Ascending aorta (tissue), 2 donors: ENCODE results near the gene PARVB. TPM values are rescaled to one million over a fixed set of nuclear protein-coding genes. Genes with fewer than 3 reads are reported as not detected.

Experiments
- DNase-seq, 2 donors: peaks; one replicate each; pipeline ENCODE4 v3.0.0-alpha.2; 2019; ENCODE audit warnings: low spot score in 2 of 2
- H3K27ac ChIP-seq, 2 donors: fragments of 200-600 bp; sonication (generic); one replicate each; pipeline ENCODE4 v1.5.1; 2016 to 2017; ENCODE audit warnings: mild to moderate bottlenecking in 1 of 2
- H3K27me3 ChIP-seq: fragments of 200-600 bp; sonication (generic); one replicate; pipeline ENCODE4 v1.5.1; 2017
- H3K36me3 ChIP-seq, 2 donors: fragments of 200-600 bp; sonication (generic); one replicate each; pipeline ENCODE4 v1.5.1; 2016
- H3K4me1 ChIP-seq, 2 donors: fragments of 200-600 bp; sonication (generic); one replicate each; pipeline ENCODE4 v1.5.1; 2016 to 2017; ENCODE audit warnings: mild to moderate bottlenecking in 1 of 2
- H3K4me3 ChIP-seq, 2 donors: fragments of 200-600 bp; sonication (generic); one replicate each; pipeline ENCODE4 v1.5.1; 2016 to 2017; ENCODE audit warnings: mild to moderate bottlenecking in 1 of 2
- H3K9me3 ChIP-seq, 2 donors: fragments of 200-600 bp; sonication (generic); one replicate each; pipeline ENCODE4 v1.5.1; 2016
- CTCF ChIP-seq, 3 experiments: fragments of 200-600 bp in 2 of 3; fragments of 450-650 bp in 1 of 3; sonication (generic) in 2 of 3; IDR thresholded peaks; one replicate each; pipeline ENCODE4 v1.5.1; 2016 to 2019; ENCODE audit warnings: antibody characterized with exemption in 3 of 3, mild to moderate bottlenecking in 1 of 3, moderate library complexity in 1 of 3
- intact Hi-C: fragments of 100-400 bp; cut with DNase I; formaldehyde crosslinking; loops from one replicate; pipeline ENCODE4 v1.15.1; 2023
- total RNA-seq: library from RNA; depleted of rRNA; stranded (reverse); fragments of >200 nt; gene quantifications from one replicate; pipeline ENCODE4 v1.1.0, GENCODE V29; 2016

The PARVB gene
- total RNA-seq, 1 donor from 2014 or later, result 33.8 TPM

DNA sequence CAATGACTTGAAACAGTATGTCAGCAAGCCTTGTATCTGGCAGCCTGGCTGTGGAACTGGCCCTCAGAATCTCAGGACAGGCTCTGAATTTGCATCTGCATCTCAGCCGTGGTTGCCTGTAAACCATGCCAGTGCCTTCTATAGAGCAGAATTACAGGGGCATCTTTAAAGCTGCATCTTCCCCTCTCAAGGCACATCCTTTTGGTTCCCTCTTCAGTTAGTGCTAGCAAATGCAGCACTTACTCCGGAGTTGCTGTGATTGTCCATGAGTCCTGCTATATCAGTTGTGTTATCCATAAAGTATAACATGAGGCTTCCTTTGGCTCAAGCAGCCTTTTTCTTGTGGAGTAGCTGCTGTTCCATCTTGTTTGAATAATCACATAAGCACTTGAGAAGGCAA, 102.7 kb downstream of the PARVB start:
- Histone ChIP-seq H3K4me3 (no peak overlapping the region), H3K27me3 (no peaks in the 10 kb centered on the region), H3K27ac (no peak overlapping the region), H3K4me1 (no peaks in the 10 kb centered on the region), H3K9me3 (peaks cover 5 to 14% of the 10 kb centered on the region in 2 donors), H3K36me3 (no peaks in the 10 kb centered on the region)
- intact Hi-C loops, result no loop called here
- TF ChIP-seq CTCF (IDR thresholded peaks at IDR 0.05), result no peak
- DNase-seq, result no peak

DNA sequence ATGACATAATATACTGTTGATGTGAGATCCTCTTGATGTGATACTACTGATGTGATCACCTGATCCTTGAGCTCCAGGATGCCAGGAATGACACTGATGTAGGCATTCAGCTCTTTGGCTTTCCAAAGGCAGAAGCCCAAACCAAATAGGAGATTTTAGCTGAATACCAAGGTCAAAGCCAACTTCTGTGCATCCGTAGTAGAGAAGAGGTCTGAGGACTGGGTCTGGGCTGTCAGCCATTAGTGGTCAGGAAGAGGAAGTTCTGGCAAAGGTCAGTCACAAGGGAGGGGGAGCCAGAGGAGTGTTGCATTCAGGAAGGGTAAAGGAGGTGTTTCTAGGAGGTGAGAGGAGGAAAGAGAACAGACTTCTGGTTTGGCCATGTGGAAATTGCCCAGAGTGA, 103.3 kb downstream of the PARVB start:
- H3K36me3 ChIP-seq, result no peaks in the 10 kb centered on the region
- DNase-seq, result no peak
- H3K27me3 ChIP-seq, result no peaks in the 10 kb centered on the region
- H3K9me3 ChIP-seq, result peaks cover 5 to 12% of the 10 kb centered on the region in 2 donors
- H3K27ac ChIP-seq, result no peak overlapping the region
- intact Hi-C loops, result no loop called here
- H3K4me1 ChIP-seq, result no peaks in the 10 kb centered on the region
- H3K4me3 ChIP-seq, result no peak overlapping the region
- TF ChIP-seq CTCF (IDR thresholded peaks at IDR 0.05), result no peak

DNA sequence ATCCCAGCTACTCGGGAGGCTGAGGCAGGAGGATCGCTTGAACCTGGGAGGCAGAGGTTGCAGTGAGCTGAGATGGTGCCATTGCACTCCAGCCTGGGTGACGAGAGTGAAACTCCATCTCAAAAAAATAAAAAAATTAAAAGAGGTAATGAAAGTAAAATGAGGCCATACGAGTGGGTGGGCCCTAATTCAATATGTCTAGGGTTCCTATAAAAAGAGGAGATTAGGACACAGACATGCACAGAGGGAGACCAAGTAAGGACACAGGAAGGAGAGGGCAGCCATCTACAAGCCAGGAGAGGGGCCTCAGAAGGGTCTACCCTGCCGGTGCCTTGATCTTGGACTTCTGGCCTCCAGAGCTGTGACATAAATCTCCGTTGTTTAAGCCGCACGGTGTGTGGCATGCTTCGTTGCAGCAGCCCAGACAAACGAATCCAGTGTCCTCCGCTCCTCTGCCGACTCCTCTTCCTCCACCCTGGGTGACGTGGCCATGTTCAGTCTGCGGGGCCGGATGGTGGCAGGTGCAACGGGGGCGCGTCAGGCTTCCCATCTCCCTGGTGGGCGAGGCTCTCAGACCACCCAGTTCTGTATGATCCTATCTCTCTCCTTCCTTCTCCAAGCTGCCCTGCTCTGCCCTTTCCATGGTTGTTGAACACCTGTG, 105.0 kb downstream of the PARVB start:
- no peak for DNase-seq
- Histone ChIP-seq H3K9me3 (peaks cover 5 to 12% of the 10 kb centered on the region in 2 donors), H3K4me1 (no peaks in the 10 kb centered on the region), H3K27me3 (no peaks in the 10 kb centered on the region), H3K4me3 (no peak overlapping the region), H3K36me3 (no peaks in the 10 kb centered on the region), H3K27ac (no peak overlapping the region)
- intact Hi-C loops, result no loop called here
- no peak for TF ChIP-seq CTCF (IDR thresholded peaks at IDR 0.05)

GRCh38 chr22:44129619-44129976, 105.5 kb downstream of the PARVB start:
- no peak overlapping the region for H3K27ac ChIP-seq
- no peaks in the 10 kb centered on the region for H3K27me3 ChIP-seq
- peaks cover 5 to 12% of the 10 kb centered on the region in 2 donors for H3K9me3 ChIP-seq
- no peak overlapping the region for H3K4me3 ChIP-seq
- no peak for DNase-seq
- intact Hi-C loops, result no loop called here
- H3K4me1 ChIP-seq, result no peaks in the 10 kb centered on the region
- H3K36me3 ChIP-seq, result no peaks in the 10 kb centered on the region
- no peak for TF ChIP-seq CTCF (IDR thresholded peaks at IDR 0.05)

DNA sequence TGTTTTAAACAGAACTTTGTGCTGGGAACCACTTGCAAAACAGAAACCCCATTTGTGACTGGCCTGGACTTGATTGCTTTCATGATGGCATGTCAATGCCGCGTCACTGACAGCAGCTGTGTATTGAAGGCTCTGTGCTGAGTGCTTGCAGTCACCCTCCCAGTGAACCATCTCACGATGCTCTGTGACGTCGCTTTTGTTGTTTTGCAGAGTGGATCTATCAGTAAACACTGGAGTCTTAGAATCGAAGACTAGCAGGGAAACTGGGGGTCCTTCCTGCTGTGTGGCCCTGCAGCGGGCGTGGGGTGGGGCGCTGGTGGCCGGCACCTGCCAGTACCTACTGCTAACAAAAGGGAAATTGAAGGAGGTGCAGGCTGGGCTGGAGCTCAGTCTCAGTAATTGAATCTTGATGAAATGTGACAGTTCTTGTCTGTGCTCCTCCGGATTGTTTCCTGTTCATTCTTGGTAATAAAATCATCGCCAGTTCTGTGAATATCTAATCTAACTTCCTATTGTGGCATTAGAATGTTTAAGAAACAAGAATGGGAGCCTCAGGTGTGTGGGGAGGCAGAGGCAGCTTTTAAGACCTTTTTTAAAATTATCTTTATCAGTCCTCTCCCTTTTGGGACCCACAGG, 106.1 kb downstream of the PARVB start:
- no peaks in the 10 kb centered on the region for H3K27me3 ChIP-seq
- no peak for DNase-seq

More for the DNA sequence above, 106.1 kb downstream of the PARVB start:
- no peaks in the 10 kb centered on the region for H3K4me1 ChIP-seq
- H3K27ac ChIP-seq, result no peak overlapping the region
- intact Hi-C loops, result no loop called here
- no peaks in the 10 kb centered on the region for H3K36me3 ChIP-seq
- TF ChIP-seq CTCF (IDR thresholded peaks at IDR 0.05), result no peak
- H3K4me3 ChIP-seq, result no peak overlapping the region
- H3K9me3 ChIP-seq, result peaks cover 5 to 12% of the 10 kb centered on the region in 2 donors
